ENCODE data around the gene INVS. TPM values are rescaled to one million over a fixed set of nuclear protein-coding genes. Genes with fewer than 3 reads are reported as not detected.
"Not testable (repeated sequence)": the region's sequence is repeated elsewhere in the genome, so short reads cannot be mapped to it uniquely, and the experiment has no call there.

The INVS gene
- total RNA-seq, 1 donor from 2014 or later = 29.1 TPM

GRCh38 chr9:100338736-100339135 is 239.7 kb downstream of the INVS start:
- not testable (repeated sequence) for DNase-seq

DNA sequence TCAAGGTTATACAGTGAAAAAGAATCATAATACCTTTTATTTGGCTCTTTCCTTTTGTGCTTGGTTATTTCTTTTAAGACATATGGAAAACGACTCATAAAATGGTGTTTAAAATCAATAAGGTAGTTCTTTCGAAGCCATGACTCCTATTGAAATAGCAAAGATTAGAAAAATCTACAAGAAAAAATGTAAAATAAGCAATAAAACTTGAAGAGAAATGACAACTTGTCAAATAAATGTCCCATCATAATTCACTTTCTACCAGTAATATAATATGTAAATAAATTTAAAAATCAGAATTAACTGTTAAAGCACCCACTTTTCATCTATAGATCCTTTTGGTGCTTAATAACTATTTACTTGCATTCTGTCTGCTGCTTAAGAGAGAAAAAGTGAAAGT is 241.2 kb downstream of the INVS start:
- DNase-seq = no peak

DNA sequence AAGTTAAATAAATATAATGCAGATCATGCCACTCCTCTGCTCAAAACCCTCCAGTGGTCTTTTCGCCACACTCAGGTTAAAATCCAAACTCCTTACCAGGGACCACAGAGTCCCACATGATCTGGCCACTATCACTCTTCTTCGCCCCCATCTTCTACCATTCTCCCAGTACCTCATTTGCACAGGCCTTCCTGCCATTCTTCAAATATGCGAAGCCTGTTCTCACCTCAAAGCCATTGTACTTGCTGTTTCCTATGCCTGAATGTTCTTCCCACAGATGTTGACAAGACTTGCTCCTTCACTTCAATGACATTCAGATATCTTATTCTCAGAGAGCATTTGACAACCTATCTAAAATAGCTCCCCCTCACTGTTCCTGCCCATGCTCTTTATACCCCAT is 242.8 kb downstream of the INVS start:
- DNase-seq = no peak

DNA sequence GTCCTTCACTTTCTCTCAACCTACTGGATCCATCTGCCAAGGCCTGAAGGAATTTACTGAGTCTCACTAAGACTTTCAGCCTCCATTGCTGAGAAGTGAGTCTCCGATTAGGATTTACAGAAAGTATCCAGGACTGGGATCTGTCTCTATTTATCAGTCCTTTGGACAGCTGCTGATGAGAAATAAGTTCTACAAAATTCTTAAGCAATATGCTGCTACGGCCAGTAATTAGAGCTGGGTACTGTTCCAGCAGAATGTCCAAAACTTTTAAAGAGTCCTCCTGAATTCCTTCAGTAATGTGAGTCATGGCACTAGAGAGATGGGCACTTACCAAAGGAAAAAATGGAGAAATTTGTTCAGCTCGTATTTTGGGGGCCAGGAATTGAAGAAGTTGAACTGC is 247.8 kb downstream of the INVS start:
- no peak for DNase-seq

GRCh38 chr9:100350188-100350587 is 251.1 kb downstream of the INVS start:
- DNase-seq = no peak

Small RNA genes within 50 kb of the gene (small RNA-seq; reads per million reads assigned to genes)
- not detected for gene RN7SL75P (ENCODE audit: low replicate concordance)

Other genes starting within 250 kb of the INVS start
- 40.2 TPM for gene STX17, start 192.6 kb upstream of the INVS start, total RNA-seq
- gene ERP44, start 243 bp upstream of the INVS start, total RNA-seq = 16.2 TPM